Panc1 (cell line): ENCODE results near the gene CDKL1. TPM values are rescaled to one million over a fixed set of nuclear protein-coding genes. Genes with fewer than 3 reads are reported as not detected.

Source experiments
- ATAC-seq: fragments of 200-7000 bp; cut with Tn5 transposase; 2 replicates; pipeline ENCODE4 v1.9.1; 2020; ENCODE audit warnings: mild to moderate bottlenecking, moderate library complexity
- BruUV-seq: library from RNA; stranded (reverse); fragments of 400-500 nt; replicated peaks from 2 replicates; lab custom pipeline; 2021; lab: Mats Ljungman, UMichigan
- CTCF ChIA-PET: fragments of 300-600 bp; sonication (Branson Sonifier 250); formaldehyde crosslinking; loops from one replicate; lab custom pipeline; 2022; ENCODE audit warnings: antibody characterized with exemption; lab: Charles Lee
- POLR2A ChIA-PET: fragments of 300-600 bp; sonication (Branson Sonifier 250); formaldehyde crosslinking; loops from one replicate; lab custom pipeline; 2022; ENCODE audit warnings: antibody characterized with exemption; lab: Charles Lee
- DNase-seq: peaks from one replicate; pipeline ENCODE4 v3.0.0-alpha.2; 2010; ENCODE audit warnings: low read depth, low spot score
- H3K27ac ChIP-seq: 2 replicates; pipeline ENCODE4 v1.5.1; 2011; ENCODE audit warnings: mild to moderate bottlenecking, low read length, inconsistent platforms
- H3K27me3 ChIP-seq: fragments of 200-500 bp; sonication (Bioruptor generic); 2 replicates; pipeline ENCODE4 v1.6.0; 2014; ENCODE audit warnings: low read length, inconsistent platforms; ENCODE audit not compliant: control insufficient read depth, insufficient read depth
- H3K36me3 ChIP-seq: fragments of 200-500 bp; sonication (Bioruptor generic); 2 replicates; pipeline ENCODE4 v1.5.1; 2014; ENCODE audit warnings: inconsistent platforms, mild to moderate bottlenecking, low read length, moderate library complexity; ENCODE audit not compliant: control insufficient read depth, insufficient read depth
- H3K4me1 ChIP-seq: 2 replicates; pipeline ENCODE4 v1.5.1; 2011; ENCODE audit warnings: inconsistent platforms, mild to moderate bottlenecking, low read length, moderate library complexity; ENCODE audit not compliant: control insufficient read depth, insufficient read depth
- H3K4me3 ChIP-seq, 2 experiments: 2 replicates each; pipeline ENCODE4 v1.5.1; 2011 to 2012; ENCODE audit warnings: low read depth in 2 of 2, low read length in 2 of 2, mild to moderate bottlenecking in 2 of 2, inconsistent platforms in 1 of 2, moderate library complexity in 1 of 2
- H3K9me3 ChIP-seq: fragments of 200-500 bp; sonication (Bioruptor generic); 2 replicates; pipeline ENCODE4 v1.5.1; 2014; ENCODE audit warnings: low read depth, mild to moderate bottlenecking, inconsistent platforms, low read length, moderate library complexity; ENCODE audit not compliant: control insufficient read depth, insufficient read depth
- POLR2AphosphoS5 ChIP-seq: IDR thresholded peaks from 2 replicates; pipeline ENCODE4 v1.6.1; 2012; ENCODE audit warnings: mild to moderate bottlenecking, low read depth, low read length, moderate library complexity
- SIN3A ChIP-seq: IDR thresholded peaks from 2 replicates; pipeline ENCODE4 v1.6.1; 2012; ENCODE audit warnings: low read depth, mild to moderate bottlenecking, low read length, moderate library complexity, borderline replicate concordance; ENCODE audit not compliant: insufficient read depth
- TCF7L2 ChIP-seq: IDR thresholded peaks from 2 replicates; pipeline ENCODE4 v1.6.1; 2011; ENCODE audit warnings: mild to moderate bottlenecking, low read depth, low read length, inconsistent platforms
- in situ Hi-C: cut with HindIII; loops from 2 replicates; pipeline ENCODE4 v1.10.0; 2016; ENCODE audit warnings: low sequenced_read_pairs, low pct_unique_long_range_greater_than_20kb
- intact Hi-C: fragments of 100-400 bp; cut with micrococcal nuclease; formaldehyde crosslinking; loops from one replicate; pipeline ENCODE4 v1.10.0; 2022; ENCODE audit not compliant: unreplicated experiment
- total RNA-seq: library from RNA; stranded (reverse); gene quantifications from one replicate; pipeline ENCODE4 v1.2.1, GENCODE V29; 2021; ENCODE audit not compliant: unreplicated experiment
- TF ChIP-seq, protein P1 (sequence below): fragments of 450-650 bp; IDR thresholded peaks from 2 replicates; pipeline ENCODE4 v1.5.1; 2017; ENCODE audit warnings: mild to moderate bottlenecking
- TF ChIP-seq, protein P2 (sequence below), 2 experiments: IDR thresholded peaks; 2 replicates each; pipeline ENCODE4 v1.6.1; 2011 to 2012; ENCODE audit warnings: low read depth in 2 of 2, control low read depth in 1 of 2, low read length in 1 of 2, mild to moderate bottlenecking in 1 of 2, moderate library complexity in 1 of 2; ENCODE audit not compliant: insufficient read depth in 1 of 2

Gene CDKL1
- total RNA-seq, 1 experiment from 2014 or later, result 5.8 TPM

DNA sequence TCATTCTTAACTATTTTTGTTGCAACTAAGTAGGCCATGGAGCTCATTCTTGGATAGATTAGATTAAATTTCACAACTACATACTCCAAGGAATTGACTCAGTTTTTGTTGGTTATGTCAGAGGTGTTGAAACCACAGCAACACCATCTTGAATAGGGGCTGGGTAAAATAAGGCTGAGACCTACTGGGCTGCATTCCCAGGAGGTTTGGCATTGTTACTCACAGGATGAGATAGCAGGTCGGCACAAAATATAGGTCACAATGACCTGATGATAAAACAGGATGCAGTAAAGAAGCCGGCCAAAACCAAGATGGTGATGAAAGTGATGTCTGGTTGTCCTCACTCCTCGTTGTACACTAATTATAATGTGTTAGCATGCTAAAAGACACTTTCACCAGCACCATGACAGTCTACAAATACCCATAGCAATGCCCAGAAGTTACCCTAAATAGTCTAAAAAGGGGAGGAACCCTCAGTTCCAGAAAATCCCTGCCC, 63.6 kb downstream of the CDKL1 start:
- ChIA-PET POLR2A (interaction anchor here (0.6 kb wide), 1 partner anchor 28 kb away, joined by 8 read pairs; no protein-coding TSS in a partner anchor), CTCF (no interaction called here)
- Histone ChIP-seq H3K27me3 (no peaks in the 10 kb centered on the region), H3K4me1 (no peaks in the 10 kb centered on the region; the same call in 1 of the 2 replicates), H3K9me3 (no peaks in the 10 kb centered on the region), H3K27ac (no peak overlapping the region), H3K4me3 (no peak overlapping the region), H3K36me3 (peaks cover 3% of the 10 kb centered on the region; the same call in 1 of the 2 replicates)
- TF ChIP-seq, protein P1, sequence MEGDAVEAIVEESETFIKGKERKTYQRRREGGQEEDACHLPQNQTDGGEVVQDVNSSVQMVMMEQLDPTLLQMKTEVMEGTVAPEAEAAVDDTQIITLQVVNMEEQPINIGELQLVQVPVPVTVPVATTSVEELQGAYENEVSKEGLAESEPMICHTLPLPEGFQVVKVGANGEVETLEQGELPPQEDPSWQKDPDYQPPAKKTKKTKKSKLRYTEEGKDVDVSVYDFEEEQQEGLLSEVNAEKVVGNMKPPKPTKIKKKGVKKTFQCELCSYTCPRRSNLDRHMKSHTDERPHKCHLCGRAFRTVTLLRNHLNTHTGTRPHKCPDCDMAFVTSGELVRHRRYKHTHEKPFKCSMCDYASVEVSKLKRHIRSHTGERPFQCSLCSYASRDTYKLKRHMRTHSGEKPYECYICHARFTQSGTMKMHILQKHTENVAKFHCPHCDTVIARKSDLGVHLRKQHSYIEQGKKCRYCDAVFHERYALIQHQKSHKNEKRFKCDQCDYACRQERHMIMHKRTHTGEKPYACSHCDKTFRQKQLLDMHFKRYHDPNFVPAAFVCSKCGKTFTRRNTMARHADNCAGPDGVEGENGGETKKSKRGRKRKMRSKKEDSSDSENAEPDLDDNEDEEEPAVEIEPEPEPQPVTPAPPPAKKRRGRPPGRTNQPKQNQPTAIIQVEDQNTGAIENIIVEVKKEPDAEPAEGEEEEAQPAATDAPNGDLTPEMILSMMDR, result no peak
- in situ Hi-C loops (no loop called here), intact Hi-C loops (no loop called here)
- no peak for ATAC-seq
- no TSS peak for BruUV-seq
- no peak for DNase-seq

DNA sequence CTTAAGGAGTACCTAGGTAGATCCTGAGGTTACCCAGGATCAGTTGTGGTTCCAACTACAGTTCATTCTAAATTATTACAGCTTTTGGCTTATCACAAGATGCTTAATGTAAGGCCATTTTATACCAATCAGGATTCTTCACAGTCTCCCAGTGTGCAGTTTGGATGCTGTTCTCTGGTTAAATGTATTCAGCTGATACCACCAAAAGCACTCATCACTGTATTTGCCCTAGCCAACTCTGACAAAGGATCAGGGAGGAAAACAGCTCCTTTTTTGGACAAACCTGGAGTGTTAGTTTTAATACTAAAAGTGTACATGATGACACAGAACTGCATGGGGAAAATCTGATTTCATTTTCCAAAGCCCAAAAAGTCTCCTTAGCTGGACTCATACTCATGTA, 65.1 kb downstream of the CDKL1 start:
- BruUV-seq, result no TSS peak
- ChIA-PET CTCF (interaction anchor here (0.5 to 1.0 kb wide), 2 partner anchors 11 to 150 kb away, joined by 4 read pairs; no protein-coding TSS in a partner anchor), POLR2A (interaction anchor here (0.6 kb wide), 1 partner anchor 22 kb away, joined by 3 read pairs; no protein-coding TSS in a partner anchor)
- Histone ChIP-seq H3K9me3 (no peaks in the 10 kb centered on the region), H3K36me3 (peaks cover 3% of the 10 kb centered on the region; the same call in 1 of the 2 replicates), H3K4me3 (no peak overlapping the region), H3K27ac (no peak overlapping the region), H3K27me3 (no peaks in the 10 kb centered on the region), H3K4me1 (no peaks in the 10 kb centered on the region; the same call in 1 of the 2 replicates)
- TF ChIP-seq TCF7L2, result no peak
- TF ChIP-seq SIN3A, result no peak
- TF ChIP-seq, protein P1, result no peak
- TF ChIP-seq, protein P2, sequence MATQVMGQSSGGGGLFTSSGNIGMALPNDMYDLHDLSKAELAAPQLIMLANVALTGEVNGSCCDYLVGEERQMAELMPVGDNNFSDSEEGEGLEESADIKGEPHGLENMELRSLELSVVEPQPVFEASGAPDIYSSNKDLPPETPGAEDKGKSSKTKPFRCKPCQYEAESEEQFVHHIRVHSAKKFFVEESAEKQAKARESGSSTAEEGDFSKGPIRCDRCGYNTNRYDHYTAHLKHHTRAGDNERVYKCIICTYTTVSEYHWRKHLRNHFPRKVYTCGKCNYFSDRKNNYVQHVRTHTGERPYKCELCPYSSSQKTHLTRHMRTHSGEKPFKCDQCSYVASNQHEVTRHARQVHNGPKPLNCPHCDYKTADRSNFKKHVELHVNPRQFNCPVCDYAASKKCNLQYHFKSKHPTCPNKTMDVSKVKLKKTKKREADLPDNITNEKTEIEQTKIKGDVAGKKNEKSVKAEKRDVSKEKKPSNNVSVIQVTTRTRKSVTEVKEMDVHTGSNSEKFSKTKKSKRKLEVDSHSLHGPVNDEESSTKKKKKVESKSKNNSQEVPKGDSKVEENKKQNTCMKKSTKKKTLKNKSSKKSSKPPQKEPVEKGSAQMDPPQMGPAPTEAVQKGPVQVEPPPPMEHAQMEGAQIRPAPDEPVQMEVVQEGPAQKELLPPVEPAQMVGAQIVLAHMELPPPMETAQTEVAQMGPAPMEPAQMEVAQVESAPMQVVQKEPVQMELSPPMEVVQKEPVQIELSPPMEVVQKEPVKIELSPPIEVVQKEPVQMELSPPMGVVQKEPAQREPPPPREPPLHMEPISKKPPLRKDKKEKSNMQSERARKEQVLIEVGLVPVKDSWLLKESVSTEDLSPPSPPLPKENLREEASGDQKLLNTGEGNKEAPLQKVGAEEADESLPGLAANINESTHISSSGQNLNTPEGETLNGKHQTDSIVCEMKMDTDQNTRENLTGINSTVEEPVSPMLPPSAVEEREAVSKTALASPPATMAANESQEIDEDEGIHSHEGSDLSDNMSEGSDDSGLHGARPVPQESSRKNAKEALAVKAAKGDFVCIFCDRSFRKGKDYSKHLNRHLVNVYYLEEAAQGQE (IDR thresholded peaks at IDR 0.05; ENCODE audit: insufficient read depth in 1 of 2, low read depth in 2 of 2, low read length in 1 of 2), result no peak
- no peak for TF ChIP-seq POLR2AphosphoS5
- ATAC-seq, result no peak
- no peak for DNase-seq
- intact Hi-C loops (no loop called here), in situ Hi-C loops (no loop called here)
